Thyroid gland (tissue), 4 donors: ENCODE measurements around the gene RAB40C. TPM values are rescaled to one million over a fixed set of nuclear protein-coding genes. Genes with fewer than 3 reads are reported as not detected.
A peak's percentile ranks its signal among the peaks of the same experiment; 100 is the strongest.

ENCODE experiments used
- DNase-seq, 2 donors: peaks; one replicate each; pipeline ENCODE4 v3.0.0-alpha.2; 2019
- H3K27ac ChIP-seq, 3 donors: fragments of 200-600 bp; sonication (generic); 1 replicate in 2 of 3; 2 replicates in 1 of 3; pipeline ENCODE4 v1.5.1; 2016 to 2019; ENCODE audit warnings: mild to moderate bottlenecking in 1 of 3, moderate library complexity in 1 of 3
- H3K27me3 ChIP-seq: fragments of 200-600 bp; sonication (generic); one replicate; pipeline ENCODE4 v1.5.1; 2019
- H3K36me3 ChIP-seq, 2 donors: fragments of 200-600 bp; sonication (generic); one replicate each; pipeline ENCODE4 v1.5.1; 2016 to 2019
- H3K4me1 ChIP-seq, 2 donors: fragments of 200-600 bp; sonication (generic); one replicate each; pipeline ENCODE4 v1.5.1; 2017 to 2019
- H3K4me3 ChIP-seq, 3 donors: fragments of 200-600 bp; sonication (generic); replicated peaks in 1 of 3; 1 replicate in 2 of 3; 2 replicates in 1 of 3; pipeline ENCODE4 v1.5.1; 2016; ENCODE audit warnings: mild to moderate bottlenecking in 1 of 3
- H3K9me3 ChIP-seq: fragments of 200-600 bp; sonication (generic); one replicate; pipeline ENCODE4 v1.5.1; 2017
- CTCF ChIP-seq, 6 experiments: fragments of 200-600 bp in 3 of 6; fragments of 450-650 bp in 3 of 6; sonication (generic) in 3 of 6; IDR thresholded peaks; one replicate each; pipeline ENCODE4 v1.5.1; 2016 to 2019; ENCODE audit warnings: antibody characterized with exemption in 6 of 6, mild to moderate bottlenecking in 2 of 6, inconsistent platforms in 1 of 6, moderate library complexity in 1 of 6
- POLR2A ChIP-seq, 2 donors: fragments of 450-650 bp; IDR thresholded peaks; one replicate each; pipeline ENCODE4 v1.6.1; 2017; ENCODE audit warnings: antibody characterized with exemption in 2 of 2, mild to moderate bottlenecking in 2 of 2, moderate library complexity in 1 of 2
- WGBS, 2 donors: methylation state at CpG; one replicate each; pipeline ENCODE4 v1.1.5; 2017; 5-methylcytosine and 5-hydroxymethylcytosine counted together
- intact Hi-C: fragments of 100-400 bp; cut with DNase I; formaldehyde crosslinking; loops from one replicate; pipeline ENCODE4 v1.15.1; 2023
- total RNA-seq, 4 donors: library from RNA; depleted of rRNA; stranded (reverse); fragments of >200 nt; gene quantifications; one replicate each; pipeline ENCODE4 v1.2.3, GENCODE V29; 2016

The RAB40C gene
- total RNA-seq, 4 donors from 2014 or later, result 17.7 to 24.4 (median 18.4) TPM

GRCh38 chr16:661184-661821 lies 71.4 kb downstream of the RAB40C start:
- Histone ChIP-seq H3K4me1 (peaks cover 5 to 12% of the 10 kb centered on the region in 2 donors), H3K27ac (peak overlapping the region in 1 of 3 donors; percentile 63), H3K36me3 (no peaks in the 10 kb centered on the region), H3K27me3 (no peaks in the 10 kb centered on the region), H3K9me3 (no peaks in the 10 kb centered on the region), H3K4me3 (no peak overlapping the region)
- DNase-seq, result no peak
- no peak for TF ChIP-seq CTCF (IDR thresholded peaks at IDR 0.05)
- TF ChIP-seq POLR2A (IDR thresholded peaks at IDR 0.05), result no peak
- intact Hi-C loops, result no loop called here
- 55% methylated on average over 25 of the region's 35 CpGs; no CpG with 5 or more reads in 1 of the 2 donors for WGBS, 2 donors

DNA sequence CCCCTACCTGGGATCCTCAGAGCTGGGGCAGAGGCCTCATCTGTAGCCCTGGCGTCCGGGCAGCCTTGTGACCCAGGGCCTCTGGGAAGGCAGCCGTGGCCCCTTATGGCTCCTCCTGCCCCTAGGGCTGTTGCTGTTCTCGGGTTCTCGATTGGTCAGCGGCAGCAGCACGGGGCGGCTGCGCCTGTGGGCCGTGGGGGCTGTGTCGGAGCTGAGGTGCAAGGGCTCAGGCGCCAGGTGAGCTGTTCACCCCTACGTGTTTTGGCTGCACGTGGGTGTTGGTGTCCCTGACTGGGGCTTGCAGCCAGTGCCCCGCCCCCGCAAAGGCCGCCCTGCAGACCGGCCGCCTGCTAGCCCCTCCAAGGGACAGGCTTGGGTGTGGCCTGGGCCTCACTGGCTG lies 72.2 kb downstream of the RAB40C start:
- no peaks in the 10 kb centered on the region for H3K27me3 ChIP-seq
- TF ChIP-seq POLR2A (IDR thresholded peaks at IDR 0.05), result no peak
- TF ChIP-seq CTCF (IDR thresholded peaks at IDR 0.05), result no peak
- intact Hi-C loops, result no loop called here
- no peak overlapping the region for H3K4me3 ChIP-seq
- no peak overlapping the region for H3K27ac ChIP-seq
- WGBS, 2 donors, result 100% methylated on average over 3 to 5 of the region's 19 CpGs
- no peaks in the 10 kb centered on the region for H3K36me3 ChIP-seq
- DNase-seq, result no peak
- peaks cover 5 to 12% of the 10 kb centered on the region in 2 donors for H3K4me1 ChIP-seq
- H3K9me3 ChIP-seq, result no peaks in the 10 kb centered on the region

DNA sequence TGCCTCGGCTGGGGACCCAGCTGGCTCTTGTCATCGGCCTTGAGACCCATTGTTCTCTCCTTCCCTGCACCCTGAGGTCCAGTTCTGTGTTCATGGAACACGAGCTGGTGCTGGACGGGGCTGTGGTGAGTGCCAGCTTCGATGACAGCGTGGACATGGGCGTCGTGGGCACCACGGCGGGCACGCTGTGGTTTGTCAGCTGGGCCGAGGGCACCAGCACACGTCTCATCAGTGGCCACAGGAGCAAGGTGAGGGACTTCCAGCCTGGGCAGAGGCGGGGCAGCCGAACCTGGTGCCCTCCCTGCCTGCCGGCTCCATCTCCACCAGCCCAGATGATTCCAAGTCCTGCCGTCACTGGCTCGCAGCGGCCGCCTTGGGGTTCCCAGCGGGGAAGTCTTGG lies 72.7 kb downstream of the RAB40C start:
- H3K27ac ChIP-seq, result no peak overlapping the region
- no peaks in the 10 kb centered on the region for H3K27me3 ChIP-seq
- peaks cover 5 to 17% of the 10 kb centered on the region in 2 donors for H3K4me1 ChIP-seq
- no peaks in the 10 kb centered on the region for H3K36me3 ChIP-seq
- H3K9me3 ChIP-seq, result no peaks in the 10 kb centered on the region
- intact Hi-C loops, result no loop called here
- TF ChIP-seq POLR2A (IDR thresholded peaks at IDR 0.05) (no peak), CTCF (IDR thresholded peaks at IDR 0.05) (no peak)
- 97 to 98% methylated on average over 20 of the region's 21 CpGs for WGBS, 2 donors
- no peak for DNase-seq
- H3K4me3 ChIP-seq, result no peak overlapping the region

DNA sequence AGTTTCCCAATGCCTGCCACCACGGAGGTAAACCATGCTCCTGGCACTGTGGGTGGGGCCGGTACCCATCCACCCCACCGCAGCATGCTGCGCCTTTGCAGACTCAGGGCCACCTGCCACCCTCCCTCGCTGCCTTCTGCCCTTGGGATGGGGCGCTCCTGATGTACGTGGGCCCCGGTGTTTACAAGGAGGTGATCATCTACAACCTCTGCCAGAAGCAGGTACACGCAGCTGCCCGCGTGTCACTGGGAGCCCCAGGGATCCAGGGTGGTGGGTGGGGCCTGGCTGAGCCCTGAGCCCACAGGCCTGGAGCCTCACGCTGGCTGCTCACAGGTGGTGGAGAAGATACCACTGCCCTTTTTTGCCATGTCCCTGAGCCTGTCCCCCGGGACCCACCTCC lies 76.7 kb downstream of the RAB40C start:
- TF ChIP-seq CTCF (IDR thresholded peaks at IDR 0.05) (no peak), POLR2A (IDR thresholded peaks at IDR 0.05) (no peak)
- DNase-seq, result no peak
- Histone ChIP-seq H3K4me1 (peaks cover 8 to 15% of the 10 kb centered on the region in 2 donors), H3K36me3 (peaks cover 20 to 24% of the 10 kb centered on the region in 2 donors), H3K4me3 (no peak overlapping the region), H3K27ac (no peak overlapping the region), H3K9me3 (no peaks in the 10 kb centered on the region), H3K27me3 (no peaks in the 10 kb centered on the region)
- 90 to 94% methylated on average over 11 to 12 of the region's 13 CpGs for WGBS, 2 donors
- intact Hi-C loops, result no loop called here

DNA sequence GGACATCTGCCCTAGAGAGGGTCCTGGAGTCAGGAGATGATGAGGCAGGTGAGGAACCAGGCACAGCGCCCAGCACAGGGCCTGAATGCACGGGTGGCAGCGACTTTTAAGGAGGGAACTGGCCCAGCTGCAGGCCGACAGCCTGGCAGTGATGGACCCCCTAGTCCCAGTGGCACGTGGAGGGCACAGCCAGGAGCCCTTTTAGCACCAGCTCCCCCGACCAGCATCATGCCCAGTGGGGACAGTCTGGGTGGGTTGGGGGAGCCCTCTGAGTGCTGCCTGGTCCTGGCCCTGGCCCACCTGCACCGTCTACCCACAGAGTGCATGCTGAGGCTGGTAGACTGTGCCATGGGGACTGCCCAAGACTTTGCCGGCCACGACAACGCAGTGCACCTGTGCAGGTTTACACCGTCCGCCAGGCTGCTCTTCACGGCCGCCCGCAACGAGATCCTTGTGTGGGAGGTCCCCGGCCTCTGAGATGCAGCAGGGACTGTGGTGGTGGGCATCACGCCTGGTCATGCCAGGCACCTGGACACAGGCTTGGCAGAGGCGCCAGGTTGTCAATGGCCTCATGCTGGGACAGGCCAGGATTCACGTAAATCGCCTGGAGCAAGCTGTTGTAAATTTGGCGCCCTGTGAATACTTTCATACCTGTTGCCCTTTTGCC lies 77.4 kb downstream of the RAB40C start:
- Histone ChIP-seq H3K36me3 (peaks cover 24 to 30% of the 10 kb centered on the region in 2 donors), H3K27me3 (no peaks in the 10 kb centered on the region), H3K9me3 (no peaks in the 10 kb centered on the region), H3K27ac (peak overlapping the region in 2 of 3 donors; percentile 70 to 80), H3K4me1 (peaks cover 8 to 14% of the 10 kb centered on the region in 2 donors), H3K4me3 (no peak overlapping the region)
- WGBS, 2 donors, result 79 to 81% methylated on average over 14 to 19 of the region's 22 CpGs
- intact Hi-C loops, result no loop called here
- no peak for TF ChIP-seq CTCF (IDR thresholded peaks at IDR 0.05)
- TF ChIP-seq POLR2A (IDR thresholded peaks at IDR 0.05), result no peak
- no peak for DNase-seq
